Glomerular endothelial cell (primary cell): Measurements from ENCODE around the gene MAL. TPM values are rescaled to one million over a fixed set of nuclear protein-coding genes. Genes with fewer than 3 reads are reported as not detected.
A peak's percentile ranks its signal among the peaks of the same experiment; 100 is the strongest.

Experiments used
- DNase-seq: peaks from one replicate; pipeline ENCODE4 v3.0.0-alpha.2; 2011; ENCODE audit warnings: low read depth, low spot score; ENCODE audit errors: extremely low read depth
- total RNA-seq: library from RNA; depleted of rRNA; stranded (reverse); fragments of >200 nt; gene quantifications from 2 replicates; pipeline ENCODE4 v1.2.3, GENCODE V29; 2015

Gene MAL
- total RNA-seq = 3.1 TPM in 1 of 2 replicates, not detected in the other

DNA sequence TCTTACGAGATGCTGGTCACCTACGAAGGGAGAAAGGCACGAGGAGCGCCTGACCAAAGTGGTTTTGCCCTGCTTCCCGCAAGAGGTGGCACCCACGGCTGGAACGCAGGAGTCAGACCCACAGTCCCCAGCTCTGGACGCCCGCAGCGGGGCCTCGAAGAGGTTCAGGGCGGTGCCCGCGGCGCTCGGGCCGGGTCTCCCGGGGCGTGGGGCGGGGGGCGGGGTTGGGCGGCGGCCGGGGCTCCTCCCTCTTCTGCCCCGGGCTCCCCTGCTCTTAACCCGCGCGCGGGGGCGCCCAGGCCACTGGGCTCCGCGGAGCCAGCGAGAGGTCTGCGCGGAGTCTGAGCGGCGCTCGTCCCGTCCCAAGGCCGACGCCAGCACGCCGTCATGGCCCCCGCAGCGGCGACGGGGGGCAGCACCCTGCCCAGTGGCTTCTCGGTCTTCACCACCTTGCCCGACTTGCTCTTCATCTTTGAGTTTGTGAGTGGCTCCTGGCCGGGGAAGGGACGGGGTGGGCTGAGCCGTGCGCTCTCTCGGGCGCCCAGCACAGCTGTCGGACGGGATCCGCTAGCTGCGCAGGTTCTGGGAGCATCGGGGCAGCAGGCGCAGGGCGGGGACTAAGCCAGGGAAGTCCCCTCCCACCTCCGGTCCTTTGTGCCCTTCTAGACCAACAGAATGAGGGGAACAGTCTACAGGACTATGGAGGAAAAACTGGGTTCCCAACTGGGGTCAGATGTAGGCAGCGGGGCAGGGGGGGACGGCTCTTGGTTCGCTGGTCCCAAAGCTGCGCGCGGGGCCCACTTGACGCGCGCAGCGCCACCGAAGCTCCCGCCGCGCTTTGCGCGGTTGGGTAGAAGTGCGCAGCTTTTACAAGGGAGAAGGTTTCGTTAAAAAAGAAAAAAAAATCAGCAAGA lies at the start of gene MAL:
Gene MAL (plus strand): TSS at position 303 of the 914 bp plus-strand sequence. CDS start 85 bp downstream, at position 388.
- DNase-seq = no peak

DNA sequence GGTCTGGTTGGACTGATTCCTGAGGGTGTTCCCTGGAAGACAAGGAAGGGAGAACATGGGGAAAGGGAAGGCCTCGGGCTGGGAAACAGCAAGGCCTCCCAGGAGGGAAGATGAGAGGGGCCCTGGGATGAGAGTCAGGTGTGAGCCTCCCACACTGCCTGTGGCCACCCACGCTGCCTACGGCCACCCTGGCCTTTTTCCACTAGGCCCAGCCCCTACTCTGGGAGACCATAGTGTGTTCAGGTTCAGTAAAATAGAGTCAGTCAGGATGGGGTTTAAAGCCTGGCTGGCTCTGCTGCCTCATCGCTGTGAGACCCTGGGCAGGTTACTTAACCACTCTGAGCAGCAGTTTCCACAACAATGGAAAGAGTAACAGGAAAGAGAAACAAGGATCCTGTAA lies 47.7 kb upstream of the MAL start:
- no peak for DNase-seq

DNA sequence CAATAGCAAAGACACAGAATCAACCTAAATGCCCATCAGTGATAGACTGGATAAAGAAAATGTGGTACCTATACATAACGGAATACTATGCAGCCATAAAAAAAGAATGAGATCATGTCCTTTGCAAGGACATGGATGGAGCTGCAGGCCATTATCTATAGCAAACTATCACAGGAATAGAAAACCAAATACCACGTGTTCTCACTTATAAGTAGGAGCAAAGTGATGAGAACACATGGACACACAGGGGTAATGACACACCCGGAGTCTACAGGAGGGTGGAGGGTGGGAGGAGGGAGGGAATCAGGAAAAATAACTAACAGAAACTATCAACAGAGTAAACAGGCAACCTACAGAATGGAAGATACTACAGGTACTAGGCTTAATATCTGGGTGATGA lies 46.6 kb upstream of the MAL start:
- no peak for DNase-seq

DNA sequence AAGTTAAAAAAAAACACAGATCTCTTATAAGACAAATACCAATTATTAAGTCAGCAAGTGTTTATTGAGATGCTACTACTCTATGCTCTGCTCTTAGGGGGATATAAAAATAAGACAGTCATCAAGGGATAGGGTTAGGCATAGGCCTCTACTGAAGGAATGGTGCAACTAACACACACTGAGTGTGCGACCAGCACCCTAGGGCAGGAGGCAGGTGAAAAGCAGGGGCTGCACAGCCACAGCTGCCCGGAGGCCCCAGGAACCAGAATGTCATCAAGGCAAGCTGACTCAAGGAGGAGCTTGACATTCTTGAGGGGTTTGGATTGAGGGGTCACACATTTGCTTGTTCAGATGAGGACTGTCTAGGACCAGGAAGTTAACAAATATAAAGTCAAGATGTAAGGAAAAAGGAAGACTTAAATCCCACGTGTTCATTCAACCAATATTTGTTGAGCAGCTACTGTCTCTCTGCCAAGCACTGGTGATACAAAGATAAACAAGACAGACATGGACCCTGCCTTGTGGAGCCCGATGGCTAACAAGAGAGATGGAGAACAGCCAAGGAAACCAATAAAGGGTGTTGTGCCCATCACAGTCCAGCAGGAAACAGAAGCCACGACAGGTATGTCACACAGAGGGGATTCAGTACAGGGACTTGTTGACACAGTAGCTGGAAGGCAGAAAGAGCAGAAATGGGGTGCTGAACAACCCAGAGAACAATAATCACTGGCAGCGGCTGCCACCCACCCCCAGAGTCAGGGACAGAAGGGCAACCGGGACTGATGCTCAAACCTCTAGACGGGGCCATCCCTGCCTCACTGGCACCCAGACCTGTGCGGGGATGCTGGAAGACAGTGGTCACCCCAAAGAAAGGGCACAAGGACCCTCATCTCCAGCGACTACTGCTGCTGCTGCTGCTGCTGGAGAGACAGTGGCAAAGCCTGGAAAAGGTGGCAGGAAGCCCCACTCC lies 45.8 kb upstream of the MAL start:
- DNase-seq = no peak

DNA sequence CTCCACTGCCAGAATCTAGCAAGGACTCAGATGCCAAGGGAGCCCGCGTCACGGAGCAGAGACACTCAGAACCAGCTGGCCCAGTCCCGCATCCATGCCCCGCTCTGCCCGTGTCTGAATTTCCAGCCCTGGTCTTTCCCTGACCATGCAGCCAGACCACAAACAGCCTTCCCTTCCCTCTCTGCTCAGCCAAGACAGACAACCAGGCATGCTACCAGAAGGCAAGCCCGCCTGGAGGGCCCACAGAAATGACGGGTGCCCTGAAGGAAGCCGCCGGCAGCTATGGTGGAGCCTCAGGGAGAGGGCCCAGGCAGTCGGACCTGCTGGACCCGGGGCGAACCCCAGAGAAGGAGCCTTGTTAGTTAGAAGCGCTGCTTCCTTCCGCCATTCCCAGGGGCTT lies 45.1 kb upstream of the MAL start:
- no peak for DNase-seq

DNA sequence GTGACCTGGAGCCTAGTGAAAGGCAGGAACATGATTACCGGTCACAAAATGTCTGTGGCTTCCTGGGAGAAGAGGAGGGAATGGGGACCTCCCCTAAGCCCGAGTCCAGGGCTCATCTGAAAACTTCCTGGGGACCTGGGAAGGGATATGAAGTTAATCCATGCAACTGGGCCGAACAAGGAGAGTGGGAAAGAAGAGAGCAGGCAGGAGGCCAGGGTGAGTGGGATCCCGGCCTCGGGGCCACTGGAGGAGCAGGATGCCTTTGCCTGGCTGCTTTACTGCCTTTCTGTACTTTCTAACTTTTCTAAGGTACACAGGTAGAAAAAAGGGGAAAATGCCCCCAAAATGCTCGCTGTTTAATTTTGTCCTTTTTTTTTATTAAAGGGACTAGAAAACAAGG lies 43.4 kb upstream of the MAL start:
- no peak for DNase-seq

DNA sequence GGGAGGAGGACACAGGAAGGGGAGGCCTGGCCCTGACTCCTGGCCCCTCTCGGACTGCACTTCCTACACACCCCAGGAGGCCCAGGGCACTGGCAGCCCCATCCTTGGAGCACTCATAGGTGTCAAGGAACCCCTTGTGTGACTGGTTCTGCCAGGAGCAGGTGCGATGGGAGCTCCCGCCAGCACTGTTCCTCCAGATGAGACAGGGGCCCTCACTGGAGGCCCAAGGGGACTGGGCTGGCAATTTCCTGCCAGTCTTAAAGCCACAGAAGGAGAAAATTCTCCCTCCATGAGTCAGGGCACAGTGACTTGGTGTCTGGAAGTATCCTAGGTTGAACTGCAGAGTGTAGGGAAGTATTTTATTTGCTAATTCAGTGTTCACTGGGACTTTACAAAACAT lies 42.8 kb upstream of the MAL start:
- DNase-seq = no peak

DNA sequence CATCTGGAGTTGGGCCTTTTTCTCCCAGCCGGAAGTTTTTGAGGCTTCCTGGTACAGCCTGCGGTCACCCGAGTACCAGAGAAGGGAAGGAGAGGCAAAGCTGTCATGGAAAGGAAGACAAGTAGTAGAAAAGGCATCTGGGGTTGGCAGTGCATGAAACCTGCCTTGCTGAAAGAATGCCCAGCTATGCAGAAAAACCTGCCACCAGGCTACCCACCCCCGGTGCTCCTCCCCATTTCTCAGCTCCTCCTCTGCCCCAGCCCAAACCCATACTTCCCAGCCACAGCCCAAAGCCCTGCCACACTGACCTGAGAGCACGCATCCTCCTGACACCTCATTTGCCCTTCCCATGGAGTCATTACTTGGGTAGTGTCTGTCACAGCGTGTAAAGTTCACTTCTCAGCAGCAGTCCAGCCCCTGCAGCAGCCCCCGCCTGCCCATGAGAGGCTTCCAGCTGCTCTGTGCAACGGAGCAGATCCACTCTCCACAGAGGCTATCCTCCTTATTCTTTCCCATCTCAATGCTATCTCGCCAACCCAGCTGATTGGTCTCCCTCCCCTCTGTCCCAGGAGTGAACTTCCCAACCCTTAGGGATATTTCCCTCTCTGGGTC lies 40.4 kb upstream of the MAL start:
- DNase-seq = no peak

DNA sequence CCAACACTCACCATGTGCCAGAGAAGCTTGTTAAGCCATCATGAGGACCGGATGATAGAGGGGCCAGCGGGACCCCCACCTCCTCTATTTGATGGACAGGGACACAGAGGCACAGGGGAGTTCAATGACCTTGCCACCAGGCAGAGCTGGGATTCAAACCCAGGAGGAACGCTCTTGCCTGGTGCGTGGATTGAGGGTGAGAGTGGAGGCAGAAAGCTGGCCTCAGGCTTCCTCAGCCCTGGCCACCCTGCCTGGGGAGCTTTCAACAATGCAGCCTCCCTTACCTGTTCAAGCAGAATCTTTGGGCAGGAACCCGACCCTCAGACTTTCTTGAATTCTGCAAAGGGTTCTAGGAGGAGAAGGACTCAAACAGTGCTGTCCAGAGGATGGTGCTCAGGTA lies 39.9 kb upstream of the MAL start:
- no peak for DNase-seq

DNA sequence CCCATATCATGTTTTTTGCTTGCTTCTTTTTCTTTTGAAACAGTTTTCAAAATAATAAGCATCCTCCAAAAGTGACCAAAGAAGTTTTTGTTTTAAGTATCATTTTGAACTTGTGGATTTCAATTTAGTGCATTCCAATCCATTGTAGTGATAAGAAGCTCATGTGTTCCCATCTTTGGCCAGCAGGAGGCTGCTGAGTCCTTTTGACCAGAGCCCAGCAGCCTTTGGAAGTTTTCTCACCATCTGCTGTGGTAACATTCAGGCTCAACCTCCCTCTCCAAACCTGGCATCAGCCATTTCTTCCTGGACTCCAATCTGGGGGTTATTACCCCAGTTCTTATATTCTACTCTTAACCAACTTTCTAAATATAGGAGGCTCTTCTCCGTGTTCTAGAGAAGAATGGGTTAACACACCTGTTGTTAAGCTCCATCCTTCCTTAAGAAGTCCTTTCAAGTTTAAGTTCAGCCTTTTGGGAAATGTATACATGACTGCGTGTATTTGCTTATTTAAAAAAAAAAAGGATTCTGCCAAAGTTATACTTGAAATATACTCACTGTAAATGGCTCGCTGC lies 39.0 kb upstream of the MAL start:
- peak; percentile 36 for DNase-seq

DNA sequence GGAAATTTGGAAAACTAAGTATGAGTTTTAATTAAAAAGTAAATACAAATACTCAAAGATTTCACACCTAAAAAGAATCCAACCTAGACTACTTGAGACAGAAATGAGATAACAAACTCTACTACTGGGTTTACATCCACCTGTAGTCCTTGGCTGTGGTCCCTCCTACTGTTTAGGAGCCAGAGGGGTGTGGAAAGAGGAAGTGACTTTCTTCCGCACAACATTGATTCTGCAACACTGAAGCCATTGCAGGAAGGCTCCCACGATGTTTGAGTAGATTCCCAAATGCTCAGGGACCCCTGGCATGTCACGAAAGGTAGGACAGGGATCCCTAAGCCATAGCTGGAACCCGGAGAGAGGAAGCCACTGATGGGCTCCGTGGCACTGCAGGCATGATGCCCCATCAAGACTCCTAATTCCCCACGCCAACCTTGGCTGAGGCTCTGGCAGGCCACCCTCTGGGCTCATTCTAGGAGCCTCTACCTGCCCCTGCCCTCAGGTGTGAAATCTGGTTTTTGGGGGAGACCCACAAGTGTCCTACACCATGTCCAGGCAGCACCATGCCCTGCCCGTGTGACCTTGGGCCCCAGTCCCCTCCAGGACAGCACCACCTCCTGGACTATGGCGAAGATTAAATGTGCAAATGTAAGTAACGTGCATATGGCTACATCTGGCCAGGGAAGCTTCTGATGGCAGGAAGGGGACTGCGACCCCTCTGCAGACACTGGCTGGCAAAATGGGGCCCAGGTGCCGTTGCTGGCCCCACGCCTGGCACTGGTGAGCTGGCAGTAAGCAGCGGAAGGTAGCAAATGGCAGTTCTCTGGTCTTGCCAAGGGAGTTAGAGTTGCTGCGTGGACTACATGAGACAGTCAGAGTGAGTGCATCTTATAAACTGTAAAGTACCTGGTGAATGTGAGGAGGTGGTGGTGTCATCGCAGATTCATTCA lies 38.2 kb upstream of the MAL start:
- no peak for DNase-seq

DNA sequence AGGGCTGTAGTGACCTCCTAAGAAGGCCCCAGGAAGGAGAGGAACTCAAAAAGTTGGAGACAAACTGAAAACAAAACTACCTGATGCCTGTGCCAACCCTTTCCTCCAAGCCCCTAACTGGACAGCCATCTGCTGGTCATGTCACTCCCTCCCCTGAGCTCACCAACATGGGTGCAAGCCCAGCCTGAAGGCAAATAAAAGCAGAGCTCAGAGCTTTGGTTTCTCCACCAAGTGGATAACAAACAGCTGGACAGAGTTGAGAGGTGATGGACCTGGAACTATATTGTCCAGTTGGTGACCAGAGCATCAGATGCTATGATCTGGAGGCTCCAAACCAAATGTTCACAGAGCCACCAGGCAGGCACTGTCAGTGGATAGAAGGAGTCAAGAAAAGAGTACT lies 34.6 kb upstream of the MAL start:
- no peak for DNase-seq

DNA sequence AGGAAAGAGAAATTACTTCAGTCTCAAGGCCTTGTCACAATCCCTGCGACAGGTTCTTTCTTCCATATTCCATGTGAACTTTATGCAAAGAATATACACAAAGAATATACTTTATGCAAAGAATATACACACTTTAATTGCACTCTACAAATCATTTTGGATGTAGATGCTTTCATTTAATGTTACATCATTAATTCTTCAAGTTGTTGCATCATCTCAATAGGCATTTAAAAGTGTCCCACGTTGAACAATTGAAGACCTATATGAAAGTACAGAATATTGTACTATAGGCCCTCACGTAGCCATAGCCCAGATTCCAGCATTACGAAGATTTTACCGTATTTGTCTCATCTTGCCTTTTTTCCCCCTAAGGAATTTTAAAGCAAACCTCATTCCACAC lies 33.1 kb upstream of the MAL start:
- DNase-seq = no peak

DNA sequence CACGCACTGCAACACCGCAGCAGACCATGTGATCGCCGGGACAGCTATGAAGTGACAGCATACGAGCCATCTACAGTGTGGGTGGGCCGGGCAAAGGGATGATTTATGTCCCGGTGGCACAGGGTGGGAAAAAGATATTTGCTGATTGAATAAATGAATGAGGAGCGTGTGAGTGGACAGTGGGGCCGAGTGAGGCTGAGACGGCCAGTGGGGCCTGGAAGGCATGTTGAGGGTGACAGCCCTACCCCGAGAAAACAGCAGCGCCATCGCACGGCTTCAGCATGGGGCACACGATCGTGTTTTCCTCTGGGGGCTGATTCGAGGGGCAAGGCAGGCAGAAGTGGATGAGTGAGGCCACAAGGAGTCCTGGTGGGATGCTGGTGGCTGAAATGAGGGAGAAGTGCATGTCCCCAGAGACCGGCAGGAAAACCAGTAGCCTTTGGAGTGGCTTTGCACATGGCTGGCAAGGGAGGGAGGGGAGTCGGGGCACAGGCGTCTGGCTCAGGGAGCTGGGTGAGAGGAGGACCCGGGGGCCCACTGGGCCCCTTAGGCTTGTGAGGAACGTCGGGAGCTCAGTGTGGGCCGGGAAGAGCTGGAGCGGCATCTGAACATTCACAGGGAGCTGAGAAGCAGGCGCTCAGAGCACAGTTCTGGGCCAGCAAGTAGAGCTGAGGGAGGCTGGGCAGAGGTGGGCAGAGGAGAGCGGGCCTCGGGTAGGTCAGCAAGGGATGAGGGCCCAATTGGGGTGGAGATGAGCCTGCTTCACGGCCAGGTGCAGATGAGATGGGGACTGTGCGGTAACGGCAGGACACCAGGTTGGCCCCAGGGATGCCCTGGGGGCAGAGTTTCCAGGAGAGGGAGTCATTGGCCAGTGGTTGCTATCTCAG lies 32.1 kb upstream of the MAL start:
- no peak for DNase-seq

DNA sequence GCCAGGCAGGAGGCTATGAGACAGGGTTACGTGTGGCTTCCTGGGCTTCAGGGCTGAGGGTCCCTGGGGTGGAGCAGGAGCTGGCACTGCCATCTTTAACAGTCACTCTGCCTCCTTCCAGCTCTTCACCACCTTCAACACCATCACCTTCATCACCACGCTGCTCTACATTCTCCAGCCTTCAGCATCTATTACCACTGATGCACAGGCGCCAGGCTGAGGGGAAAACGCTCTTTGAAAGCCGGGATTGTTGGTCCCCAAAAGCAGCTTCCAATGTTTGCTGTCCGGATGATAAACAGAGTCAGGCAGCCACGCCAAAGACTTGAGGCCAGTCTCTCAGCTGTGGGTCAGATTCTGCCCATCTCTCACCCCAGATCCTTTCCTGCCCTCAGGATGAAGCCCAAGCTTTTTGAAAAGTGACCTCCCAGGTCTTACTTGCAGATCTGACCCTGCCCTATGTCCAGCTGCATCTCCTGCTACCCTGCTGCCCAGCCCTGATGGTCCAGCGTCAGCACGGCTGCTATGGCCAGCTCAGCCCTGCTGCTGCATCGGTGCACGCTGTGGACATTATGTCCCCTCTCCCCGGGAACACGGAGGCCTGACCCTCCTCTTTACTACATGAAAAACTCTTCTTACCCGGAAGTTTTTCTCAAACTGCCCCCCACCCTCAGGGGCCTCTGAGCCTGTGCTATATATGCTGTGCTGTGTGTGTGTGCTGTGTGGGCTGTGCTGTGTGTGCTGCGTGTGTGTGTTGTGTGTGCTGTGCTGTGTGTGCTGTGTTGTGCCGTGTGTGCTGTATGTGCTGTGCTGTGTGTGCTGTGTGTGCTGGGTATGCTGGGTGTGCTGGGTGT lies 31.2 kb upstream of the MAL start:
- DNase-seq = no peak

DNA sequence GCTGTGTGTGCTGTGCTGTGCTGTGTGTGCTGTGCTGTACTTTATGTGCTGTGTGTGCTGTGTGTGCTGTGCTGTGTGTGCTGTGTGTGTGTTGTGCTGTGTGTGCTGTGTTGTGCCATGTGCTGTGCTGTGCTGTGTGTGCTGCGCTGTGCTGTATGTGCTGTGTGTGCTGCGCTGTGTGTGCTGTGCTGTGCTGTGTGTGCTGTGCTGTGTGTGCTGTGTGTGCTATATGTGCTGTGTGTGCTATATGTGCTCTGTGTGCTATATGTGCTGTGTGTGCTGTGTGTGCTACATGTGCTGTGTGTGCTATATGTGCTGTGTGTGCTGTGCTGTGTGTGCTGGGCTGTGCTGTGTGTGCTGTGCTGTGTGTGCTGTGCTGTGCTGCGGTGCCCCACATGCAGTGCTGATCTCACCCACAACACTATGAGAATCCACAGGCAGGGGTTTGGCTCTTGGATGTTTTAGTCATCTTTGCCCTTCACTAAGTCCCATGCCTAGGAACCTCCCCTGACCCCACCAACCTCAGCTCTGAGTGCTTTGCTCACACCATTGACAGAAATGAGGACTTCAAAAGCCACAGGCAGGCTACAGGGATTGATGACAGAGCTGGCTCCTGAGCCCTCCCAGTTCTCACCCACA lies 30.5 kb upstream of the MAL start:
- no peak for DNase-seq

DNA sequence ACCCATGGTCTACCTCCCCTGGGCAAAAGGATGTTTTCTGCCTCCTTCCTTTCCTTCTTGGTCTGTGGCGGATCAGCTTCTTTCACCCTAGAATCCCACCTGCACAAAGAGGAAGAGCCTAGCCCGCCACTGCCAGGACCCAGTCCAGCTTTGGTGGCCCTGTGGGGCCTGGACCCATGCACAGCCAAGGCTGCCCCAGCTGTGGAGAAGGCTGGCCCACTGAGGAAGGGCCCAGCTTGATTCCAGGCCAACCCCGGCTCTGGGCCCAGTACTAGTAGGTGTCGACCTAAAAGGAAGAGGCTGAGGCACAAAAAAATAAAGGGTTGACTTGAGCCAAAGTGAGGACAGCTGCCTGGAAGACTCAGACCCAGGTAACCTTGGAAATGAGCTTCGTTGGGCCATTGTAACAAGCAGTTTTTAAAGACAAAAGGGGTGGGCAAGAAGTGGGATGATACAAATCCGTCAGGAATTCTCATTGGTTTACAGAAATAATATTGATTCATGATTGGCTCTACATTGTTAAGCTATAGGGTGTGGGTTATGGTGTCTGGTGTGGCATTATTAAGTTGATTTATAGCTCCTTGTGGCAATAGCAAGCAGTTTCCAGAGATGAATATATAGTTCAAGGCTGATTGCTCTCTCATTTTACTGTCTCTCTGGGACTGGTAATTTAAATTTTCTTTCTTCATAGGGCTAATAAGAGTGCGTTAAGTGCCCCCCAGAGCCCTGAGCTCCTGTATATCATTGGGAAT lies 29.8 kb upstream of the MAL start:
- no peak for DNase-seq
